ENCODE results near the gene PTPN1. TPM values are rescaled to one million over a fixed set of nuclear protein-coding genes. Genes with fewer than 3 reads are reported as not detected.

Gene PTPN1
- total and polyA plus RNA-seq, 2 of the 13 experiments (the other 11 are each of a cell fraction or from before 2014, with no cell fraction given): 17.7 to 37.2 TPM

DNA sequence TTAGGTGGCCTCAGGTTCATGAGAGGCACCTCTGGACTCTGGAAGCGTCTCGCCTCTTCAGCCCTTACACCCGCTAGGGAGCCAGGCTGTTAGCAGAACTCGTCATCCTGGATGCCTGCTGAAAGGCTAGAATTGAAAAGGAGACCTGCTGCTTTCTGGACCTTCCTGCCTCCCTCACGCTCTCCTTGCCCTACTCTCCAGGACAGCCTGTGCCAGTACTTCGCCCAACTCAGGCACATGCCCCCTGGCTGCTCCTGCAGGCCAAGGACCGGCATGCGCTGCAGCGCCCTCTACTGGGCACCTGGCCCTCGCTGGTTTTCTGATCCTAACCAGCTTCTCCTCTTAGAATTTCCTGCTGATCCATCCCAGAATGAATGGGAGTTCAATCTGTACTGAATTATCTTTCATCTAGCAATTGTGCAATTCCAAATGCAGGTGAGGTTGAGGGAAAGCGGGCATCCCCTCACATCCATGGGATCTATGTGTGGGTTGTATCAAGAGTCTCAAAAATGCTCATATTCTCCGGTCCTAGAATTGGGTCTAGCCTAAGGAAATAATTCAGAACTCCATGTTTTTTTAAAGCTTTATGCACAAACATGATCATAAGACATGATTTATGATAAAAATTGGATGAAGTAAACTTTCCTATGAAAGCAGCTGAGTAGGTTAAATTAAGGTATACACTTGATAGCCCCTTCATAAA lies 78.0 kb downstream of the PTPN1 start (continued):
- peak; percentile 28; the same call in 1 of the 2 replicates for TF ChIP-seq PITX1 (CRISPR knock-in tag; IDR thresholded peaks at IDR 0.05)
- TF ChIP-seq ZNF547 (CRISPR knock-in tag; IDR thresholded peaks at IDR 0.05): 0 out of 2 replicates have a peak, but pooled peaks have one; percentile 43
- TF ChIP-seq SKI (IDR thresholded peaks at IDR 0.05; ENCODE audit: partially characterized antibody): no peak
- TF ChIP-seq, protein P1, sequence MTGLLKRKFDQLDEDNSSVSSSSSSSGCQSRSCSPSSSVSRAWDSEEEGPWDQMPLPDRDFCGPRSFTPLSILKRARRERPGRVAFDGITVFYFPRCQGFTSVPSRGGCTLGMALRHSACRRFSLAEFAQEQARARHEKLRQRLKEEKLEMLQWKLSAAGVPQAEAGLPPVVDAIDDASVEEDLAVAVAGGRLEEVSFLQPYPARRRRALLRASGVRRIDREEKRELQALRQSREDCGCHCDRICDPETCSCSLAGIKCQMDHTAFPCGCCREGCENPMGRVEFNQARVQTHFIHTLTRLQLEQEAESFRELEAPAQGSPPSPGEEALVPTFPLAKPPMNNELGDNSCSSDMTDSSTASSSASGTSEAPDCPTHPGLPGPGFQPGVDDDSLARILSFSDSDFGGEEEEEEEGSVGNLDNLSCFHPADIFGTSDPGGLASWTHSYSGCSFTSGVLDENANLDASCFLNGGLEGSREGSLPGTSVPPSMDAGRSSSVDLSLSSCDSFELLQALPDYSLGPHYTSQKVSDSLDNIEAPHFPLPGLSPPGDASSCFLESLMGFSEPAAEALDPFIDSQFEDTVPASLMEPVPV (CRISPR knock-in tag; IDR thresholded peaks at IDR 0.05): no peak
- TF ChIP-seq JDP2 (CRISPR knock-in tag; IDR thresholded peaks at IDR 0.05; ENCODE audit: borderline replicate concordance): no peak
- TF ChIP-seq TBL1XR1 (IDR thresholded peaks at IDR 0.05; ENCODE audit: borderline replicate concordance, low read length, partially characterized antibody): no peak
- TF ChIP-seq, protein P2, sequence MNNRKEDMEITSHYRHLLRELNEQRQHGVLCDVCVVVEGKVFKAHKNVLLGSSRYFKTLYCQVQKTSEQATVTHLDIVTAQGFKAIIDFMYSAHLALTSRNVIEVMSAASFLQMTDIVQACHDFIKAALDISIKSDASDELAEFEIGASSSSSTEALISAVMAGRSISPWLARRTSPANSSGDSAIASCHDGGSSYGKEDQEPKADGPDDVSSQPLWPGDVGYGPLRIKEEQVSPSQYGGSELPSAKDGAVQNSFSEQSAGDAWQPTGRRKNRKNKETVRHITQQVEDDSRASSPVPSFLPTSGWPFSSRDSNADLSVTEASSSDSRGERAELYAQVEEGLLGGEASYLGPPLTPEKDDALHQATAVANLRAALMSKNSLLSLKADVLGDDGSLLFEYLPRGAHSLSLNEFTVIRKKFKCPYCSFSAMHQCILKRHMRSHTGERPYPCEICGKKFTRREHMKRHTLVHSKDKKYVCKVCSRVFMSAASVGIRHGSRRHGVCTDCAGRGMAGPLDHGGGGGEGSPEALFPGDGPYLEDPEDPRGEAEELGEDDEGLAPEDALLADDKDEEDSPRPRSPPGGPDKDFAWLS (CRISPR knock-in tag; IDR thresholded peaks at IDR 0.05; ENCODE audit: borderline replicate concordance): no peak
- TF ChIP-seq, protein P3, sequence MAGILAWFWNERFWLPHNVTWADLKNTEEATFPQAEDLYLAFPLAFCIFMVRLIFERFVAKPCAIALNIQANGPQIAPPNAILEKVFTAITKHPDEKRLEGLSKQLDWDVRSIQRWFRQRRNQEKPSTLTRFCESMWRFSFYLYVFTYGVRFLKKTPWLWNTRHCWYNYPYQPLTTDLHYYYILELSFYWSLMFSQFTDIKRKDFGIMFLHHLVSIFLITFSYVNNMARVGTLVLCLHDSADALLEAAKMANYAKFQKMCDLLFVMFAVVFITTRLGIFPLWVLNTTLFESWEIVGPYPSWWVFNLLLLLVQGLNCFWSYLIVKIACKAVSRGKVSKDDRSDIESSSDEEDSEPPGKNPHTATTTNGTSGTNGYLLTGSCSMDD (CRISPR knock-in tag; IDR thresholded peaks at IDR 0.05): no peak
- no peak for TF ChIP-seq BCL6 (CRISPR knock-in tag; IDR thresholded peaks at IDR 0.05)
- TF ChIP-seq ZNF10 (CRISPR knock-in tag; IDR thresholded peaks at IDR 0.05; ENCODE audit: borderline replicate concordance, low read depth): no peak
- TF ChIP-seq ZNF256 (CRISPR knock-in tag; conservative IDR thresholded peaks at IDR 0.05): no peak
- TF ChIP-seq, protein P4, sequence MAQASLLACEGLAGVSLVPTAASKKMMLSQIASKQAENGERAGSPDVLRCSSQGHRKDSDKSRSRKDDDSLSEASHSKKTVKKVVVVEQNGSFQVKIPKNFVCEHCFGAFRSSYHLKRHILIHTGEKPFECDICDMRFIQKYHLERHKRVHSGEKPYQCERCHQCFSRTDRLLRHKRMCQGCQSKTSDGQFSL (CRISPR knock-in tag; IDR thresholded peaks at IDR 0.05): no peak
- no peak for TF ChIP-seq EP300 (IDR thresholded peaks at IDR 0.05; ENCODE audit: low read depth in 2 of 2, low read length in 2 of 2)
- no peak for TF ChIP-seq EP300 (CRISPR knock-in tag; IDR thresholded peaks at IDR 0.05; ENCODE audit: borderline replicate concordance)
- no peak for TF ChIP-seq ZEB1 (IDR thresholded peaks at IDR 0.05; ENCODE audit: insufficient replicate concordance, low read depth)
- TF ChIP-seq, protein P5, sequence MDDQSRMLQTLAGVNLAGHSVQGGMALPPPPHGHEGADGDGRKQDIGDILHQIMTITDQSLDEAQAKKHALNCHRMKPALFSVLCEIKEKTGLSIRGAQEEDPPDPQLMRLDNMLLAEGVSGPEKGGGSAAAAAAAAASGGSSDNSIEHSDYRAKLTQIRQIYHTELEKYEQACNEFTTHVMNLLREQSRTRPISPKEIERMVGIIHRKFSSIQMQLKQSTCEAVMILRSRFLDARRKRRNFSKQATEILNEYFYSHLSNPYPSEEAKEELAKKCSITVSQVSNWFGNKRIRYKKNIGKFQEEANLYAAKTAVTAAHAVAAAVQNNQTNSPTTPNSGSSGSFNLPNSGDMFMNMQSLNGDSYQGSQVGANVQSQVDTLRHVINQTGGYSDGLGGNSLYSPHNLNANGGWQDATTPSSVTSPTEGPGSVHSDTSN (CRISPR knock-in tag; IDR thresholded peaks at IDR 0.05; ENCODE audit: borderline replicate concordance): no peak
- no peak for TF ChIP-seq SMARCE1 (IDR thresholded peaks at IDR 0.05; ENCODE audit: borderline replicate concordance)
- TF ChIP-seq RFXAP (CRISPR knock-in tag; IDR thresholded peaks at IDR 0.05; ENCODE audit: borderline replicate concordance): no peak
- no peak for TF ChIP-seq GATAD1 (CRISPR knock-in tag; IDR thresholded peaks at IDR 0.05)
- TF ChIP-seq FIP1L1 (IDR thresholded peaks at IDR 0.05; ENCODE audit: borderline replicate concordance, insufficient read depth, low read depth, low read length): no peak
- no peak for TF ChIP-seq EZH2 (conservative IDR thresholded peaks at IDR 0.05; ENCODE audit: low read depth, low read length)
- no peak for TF ChIP-seq ZNF337 (CRISPR knock-in tag; IDR thresholded peaks at IDR 0.05; ENCODE audit: borderline replicate concordance, low read depth)
- TF ChIP-seq POLR2A (IDR thresholded peaks at IDR 0.05; ENCODE audit: insufficient read depth in 1 of 2, low read depth in 2 of 2, low read length in 2 of 2): no peak
- no peak for TF ChIP-seq ARHGAP35 (CRISPR knock-in tag; IDR thresholded peaks at IDR 0.05; ENCODE audit: borderline replicate concordance)
- no peak for TF ChIP-seq HMGA1 (CRISPR knock-in tag; conservative IDR thresholded peaks at IDR 0.05)
